ENCODE results near the gene MPIG6B.

- TF ChIP-seq, protein P1, sequence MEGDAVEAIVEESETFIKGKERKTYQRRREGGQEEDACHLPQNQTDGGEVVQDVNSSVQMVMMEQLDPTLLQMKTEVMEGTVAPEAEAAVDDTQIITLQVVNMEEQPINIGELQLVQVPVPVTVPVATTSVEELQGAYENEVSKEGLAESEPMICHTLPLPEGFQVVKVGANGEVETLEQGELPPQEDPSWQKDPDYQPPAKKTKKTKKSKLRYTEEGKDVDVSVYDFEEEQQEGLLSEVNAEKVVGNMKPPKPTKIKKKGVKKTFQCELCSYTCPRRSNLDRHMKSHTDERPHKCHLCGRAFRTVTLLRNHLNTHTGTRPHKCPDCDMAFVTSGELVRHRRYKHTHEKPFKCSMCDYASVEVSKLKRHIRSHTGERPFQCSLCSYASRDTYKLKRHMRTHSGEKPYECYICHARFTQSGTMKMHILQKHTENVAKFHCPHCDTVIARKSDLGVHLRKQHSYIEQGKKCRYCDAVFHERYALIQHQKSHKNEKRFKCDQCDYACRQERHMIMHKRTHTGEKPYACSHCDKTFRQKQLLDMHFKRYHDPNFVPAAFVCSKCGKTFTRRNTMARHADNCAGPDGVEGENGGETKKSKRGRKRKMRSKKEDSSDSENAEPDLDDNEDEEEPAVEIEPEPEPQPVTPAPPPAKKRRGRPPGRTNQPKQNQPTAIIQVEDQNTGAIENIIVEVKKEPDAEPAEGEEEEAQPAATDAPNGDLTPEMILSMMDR (IDR thresholded peaks at IDR 0.05; ENCODE audit: low read depth, low read length): no peak
- TF ChIP-seq POLR2A (IDR thresholded peaks at IDR 0.05; ENCODE audit: extremely low read depth, insufficient read length) (no peak), MAX (IDR thresholded peaks at IDR 0.05; ENCODE audit: low read depth, low read length) (no peak), MYC (IDR thresholded peaks at IDR 0.05; ENCODE audit: low read depth, low read length) (no peak; the same call in 1 of the 2 replicates)
These were observed 14.3 kb downstream of the MPIG6B start for GRCh38 chr6:31737315-31737990.

All from NB4 (cell line).